GM18526 (cell line): Measurements from ENCODE around the gene FOXC2.

ENCODE experiments used
- POLR2A ChIP-seq: IDR thresholded peaks from 3 replicates; pipeline ENCODE4 v1.6.1; 2011; ENCODE audit not compliant: insufficient read length; ENCODE audit errors: extremely low read depth

FOXC2 gene

DNA sequence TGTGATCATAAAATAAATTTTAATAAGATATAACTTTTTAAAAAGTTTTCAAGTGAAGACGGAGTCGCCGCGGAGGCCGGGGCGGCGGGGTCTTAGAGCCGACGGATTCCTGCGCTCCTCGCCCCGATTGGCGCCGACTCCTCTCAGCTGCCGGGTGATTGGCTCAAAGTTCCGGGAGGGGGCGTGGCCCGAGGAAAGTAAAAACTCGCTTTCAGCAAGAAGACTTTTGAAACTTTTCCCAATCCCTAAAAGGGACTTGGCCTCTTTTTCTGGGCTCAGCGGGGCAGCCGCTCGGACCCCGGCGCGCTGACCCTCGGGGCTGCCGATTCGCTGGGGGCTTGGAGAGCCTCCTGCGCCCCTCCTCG lies at the start of gene FOXC2:
FOXC2 (plus strand) TSS at position 229 of the 365 bp plus-strand sequence. CDS start 507 bp downstream, outside the sequence.
- TF ChIP-seq POLR2A, result no peak

DNA sequence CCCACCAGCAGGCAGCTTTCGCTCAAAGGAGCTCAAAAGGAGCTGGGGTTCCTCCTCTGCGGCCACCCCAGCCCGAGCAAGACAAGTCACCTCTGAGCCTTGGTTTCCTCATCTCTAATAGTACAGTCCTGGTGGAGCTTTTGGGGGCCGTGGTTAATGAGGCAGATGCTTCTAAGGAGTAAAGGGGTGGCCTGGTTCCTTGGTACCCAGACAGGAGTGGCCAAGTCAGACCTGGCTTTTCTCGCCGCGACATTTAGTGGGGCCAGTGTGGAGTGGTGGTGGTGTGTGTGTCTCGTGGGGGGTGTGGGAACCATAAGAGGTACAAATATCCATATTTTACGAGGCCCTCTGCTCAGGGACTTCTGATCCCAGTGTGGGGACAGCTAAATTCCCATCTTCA lies 49.6 kb upstream of the FOXC2 start:
- no peak for TF ChIP-seq POLR2A

DNA sequence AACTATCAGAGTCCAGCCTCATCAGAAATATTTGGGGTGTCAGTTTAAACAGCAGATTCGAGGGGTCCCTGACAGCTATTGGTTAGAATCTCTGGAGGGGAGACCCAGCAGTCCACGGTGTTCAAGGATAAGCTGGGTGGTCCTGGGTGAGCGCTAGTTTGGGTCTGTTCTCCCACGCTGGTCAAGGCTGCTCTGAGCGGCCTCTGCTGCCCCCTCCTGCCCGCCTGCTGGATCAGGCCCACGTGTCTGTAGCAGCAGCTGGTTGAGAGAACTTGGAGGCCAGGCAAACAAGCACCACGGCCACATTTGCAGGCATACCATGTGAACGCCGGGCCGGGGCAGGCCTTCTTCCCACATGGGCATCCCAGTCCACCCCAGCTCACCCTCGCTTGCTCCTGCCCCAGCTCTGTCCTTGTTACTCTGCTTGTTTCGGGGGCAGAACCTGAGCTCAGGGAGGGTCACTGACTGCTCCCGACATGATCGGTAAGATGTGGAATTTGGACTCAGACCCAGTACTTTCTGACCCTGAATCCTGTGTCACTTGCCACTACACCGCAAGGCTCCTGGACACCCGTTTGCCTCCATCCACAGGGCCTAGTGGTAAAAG lies 48.9 kb upstream of the FOXC2 start:
- no peak for TF ChIP-seq POLR2A

DNA sequence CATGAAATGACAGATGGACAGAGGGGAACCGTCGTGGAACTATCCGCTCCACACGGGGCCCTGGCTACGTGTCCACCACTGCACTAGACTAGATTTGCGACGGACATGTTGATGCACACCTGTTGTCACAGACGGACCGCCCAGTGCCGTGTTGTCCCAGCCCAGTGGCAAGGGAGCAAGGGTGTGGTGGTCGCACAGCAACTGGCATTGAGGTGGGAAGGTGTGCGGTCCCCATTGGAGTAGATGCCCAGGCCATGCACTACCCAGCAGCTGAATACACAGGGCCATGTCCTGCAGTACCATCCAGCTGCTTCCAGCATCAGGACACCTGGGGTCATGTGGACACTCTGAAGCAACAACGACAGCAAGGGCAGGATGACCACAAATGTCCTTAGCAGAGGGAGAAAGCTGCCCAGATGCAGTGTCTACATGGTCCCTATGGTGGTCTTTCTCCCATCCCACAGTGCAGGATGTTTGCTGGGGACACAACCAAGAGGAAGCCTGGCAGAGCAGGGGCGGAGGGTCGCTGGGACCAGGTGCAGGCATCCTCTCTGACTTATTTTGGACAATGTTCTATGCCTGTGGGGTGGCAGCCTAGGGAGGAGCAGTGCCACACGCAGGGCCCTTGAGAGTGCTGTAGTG lies 47.5 kb upstream of the FOXC2 start:
- no peak for TF ChIP-seq POLR2A

DNA sequence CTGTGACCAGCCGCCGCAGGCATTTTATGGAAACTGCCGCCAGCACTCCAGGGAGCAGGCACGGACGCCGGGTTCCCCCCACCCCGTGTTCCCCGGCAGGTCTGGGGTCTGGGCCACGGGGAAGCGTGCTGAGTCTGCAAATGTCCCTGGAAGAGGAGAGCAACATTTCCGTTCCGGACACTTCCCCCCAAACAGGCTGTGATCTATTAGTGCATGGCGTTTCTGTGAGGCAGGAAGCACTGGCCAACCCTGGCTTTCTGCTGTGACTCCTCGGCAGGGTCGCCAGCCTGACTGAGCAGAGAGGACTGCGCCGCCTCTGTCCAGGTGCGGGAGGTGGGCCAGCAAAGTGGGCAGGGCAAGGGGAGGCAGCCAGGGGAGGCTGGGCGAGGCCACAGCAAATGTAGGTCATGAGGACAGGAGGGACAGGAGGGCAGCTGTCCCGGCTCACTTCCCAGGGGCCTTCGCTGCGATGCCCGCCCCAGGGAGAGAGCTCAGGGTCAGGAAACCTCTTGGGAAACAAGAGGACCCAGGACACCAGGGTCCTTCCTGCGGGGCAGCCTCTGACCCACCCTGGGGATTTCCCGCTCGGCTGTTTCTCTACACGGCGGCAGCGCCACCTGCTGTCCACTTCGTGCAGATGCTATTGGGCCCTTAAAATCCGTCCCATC lies 46.8 kb upstream of the FOXC2 start:
- TF ChIP-seq POLR2A, result no peak

DNA sequence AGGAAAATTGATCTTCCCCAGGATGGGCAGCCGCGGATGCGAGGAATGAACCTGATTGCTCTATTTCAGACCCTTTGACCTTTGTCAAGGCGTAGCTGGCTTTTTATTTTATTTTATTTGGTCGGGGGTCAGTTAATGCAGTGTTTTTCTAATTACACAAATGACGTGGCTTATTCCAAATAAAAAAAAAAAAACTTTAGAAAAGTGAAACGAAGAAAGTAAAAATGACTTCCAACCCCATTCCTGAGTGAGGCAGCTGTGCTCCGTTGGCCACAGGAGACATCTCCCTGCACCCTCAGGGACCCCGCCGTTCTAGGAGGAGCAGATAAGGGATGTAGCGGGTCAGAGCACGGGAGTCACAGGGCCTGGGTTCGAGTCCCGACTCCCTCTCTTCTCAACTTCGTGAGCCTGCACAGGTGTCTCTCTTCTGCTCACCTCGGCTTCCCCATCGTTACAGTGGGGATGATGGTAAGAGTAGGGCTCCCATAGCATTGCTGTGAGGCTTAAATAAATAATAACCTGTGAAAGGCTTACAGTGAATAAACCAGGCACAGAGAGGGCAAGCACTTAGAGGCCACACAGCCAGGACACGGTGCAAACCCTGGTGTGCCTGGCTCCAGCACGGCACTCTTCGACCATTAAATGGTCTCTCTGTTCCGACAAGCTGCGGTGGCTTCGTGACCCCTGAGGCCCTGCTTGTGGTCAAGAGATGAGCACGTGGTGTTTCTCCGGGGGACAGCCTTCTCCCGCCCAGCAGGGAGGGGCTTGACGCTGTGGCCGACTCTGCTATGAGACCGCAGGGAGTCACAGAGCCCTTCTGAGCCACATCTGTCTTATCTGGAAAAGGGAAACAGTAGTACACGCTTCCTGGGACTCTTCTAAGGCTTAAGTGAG lies 46.1 kb upstream of the FOXC2 start:
- no peak for TF ChIP-seq POLR2A

DNA sequence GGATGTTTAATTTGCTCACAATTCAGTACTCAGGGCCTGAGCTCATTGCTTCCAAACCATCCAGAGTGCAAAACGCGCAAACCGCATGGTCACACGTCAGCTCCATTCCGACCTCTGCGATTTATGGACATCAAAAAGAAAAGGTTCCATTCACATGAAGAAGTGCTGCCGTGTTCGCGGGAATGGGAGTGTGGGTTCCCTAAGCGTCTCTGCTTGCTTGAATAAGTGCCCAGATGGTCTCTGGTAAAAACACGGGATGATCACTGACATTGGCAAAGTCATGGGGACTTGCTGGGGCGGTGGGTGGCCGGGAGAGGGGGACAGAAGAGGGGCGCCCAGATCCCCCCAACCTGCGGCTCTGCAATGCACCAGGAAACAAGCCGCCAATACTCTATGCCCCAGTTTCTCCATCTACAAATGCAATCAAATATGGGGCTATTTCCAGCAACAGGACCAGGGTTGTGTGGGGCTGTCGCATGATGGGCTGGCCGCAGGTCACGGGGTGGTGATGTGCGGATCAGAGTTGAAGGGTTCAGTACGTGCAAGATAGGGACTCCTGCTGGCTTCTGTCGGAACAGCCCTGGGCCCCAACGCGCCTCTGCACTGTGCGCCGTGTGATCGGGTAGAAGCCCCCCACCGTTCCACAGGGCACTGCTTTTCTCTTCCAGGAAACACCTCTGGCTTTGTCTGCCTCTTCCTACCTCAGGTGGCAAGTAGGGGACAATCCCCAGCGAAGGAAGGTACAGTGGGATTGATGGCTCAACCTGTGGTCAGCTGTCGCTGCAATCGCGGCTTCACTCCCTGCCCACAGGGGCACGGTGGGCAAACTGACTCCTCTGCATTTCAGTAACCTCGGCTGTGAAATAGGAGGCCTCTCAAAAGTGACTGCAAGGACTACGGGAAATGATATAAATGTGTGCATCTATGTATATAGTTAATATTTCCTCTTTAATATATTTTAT lies 45.1 kb upstream of the FOXC2 start:
- no peak for TF ChIP-seq POLR2A

- TF ChIP-seq POLR2A, result no peak
These were observed 44.0 kb upstream of the FOXC2 start for GRCh38 chr16:86522634-86523033.

DNA sequence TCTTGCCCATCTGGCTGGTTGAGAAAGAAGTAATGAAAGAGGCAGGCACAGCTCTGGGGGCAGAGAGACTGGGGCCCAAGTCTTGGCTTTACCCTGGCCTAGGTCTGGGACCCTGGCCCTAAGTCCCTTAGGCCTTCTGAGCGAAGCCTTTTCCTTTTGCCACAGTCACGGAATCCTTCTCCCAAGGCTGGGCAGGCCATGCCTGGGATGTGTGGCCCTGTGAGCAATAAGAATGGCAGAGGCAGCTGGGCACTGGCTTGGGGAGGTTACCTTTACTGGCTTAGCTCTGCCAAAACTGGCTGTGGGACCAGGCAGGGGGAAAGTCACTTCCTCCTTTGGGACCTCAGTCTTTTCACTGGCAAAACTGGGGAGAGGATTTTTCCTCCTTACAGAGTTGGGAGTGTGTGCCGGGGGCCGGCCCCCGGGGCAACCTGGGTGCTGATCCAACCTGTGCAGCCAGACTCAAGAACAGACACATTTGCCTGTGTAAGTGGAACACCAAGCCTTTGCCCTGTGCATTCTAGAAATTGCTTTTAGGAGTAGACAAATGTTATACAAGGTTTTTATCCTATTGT lies 43.4 kb upstream of the FOXC2 start:
- no peak for TF ChIP-seq POLR2A

GRCh38 chr16:86524029-86524428 lies 42.6 kb upstream of the FOXC2 start:
- no peak for TF ChIP-seq POLR2A

- TF ChIP-seq POLR2A, result no peak
These were observed 40.9 kb upstream of the FOXC2 start for GRCh38 chr16:86525696-86526095.

DNA sequence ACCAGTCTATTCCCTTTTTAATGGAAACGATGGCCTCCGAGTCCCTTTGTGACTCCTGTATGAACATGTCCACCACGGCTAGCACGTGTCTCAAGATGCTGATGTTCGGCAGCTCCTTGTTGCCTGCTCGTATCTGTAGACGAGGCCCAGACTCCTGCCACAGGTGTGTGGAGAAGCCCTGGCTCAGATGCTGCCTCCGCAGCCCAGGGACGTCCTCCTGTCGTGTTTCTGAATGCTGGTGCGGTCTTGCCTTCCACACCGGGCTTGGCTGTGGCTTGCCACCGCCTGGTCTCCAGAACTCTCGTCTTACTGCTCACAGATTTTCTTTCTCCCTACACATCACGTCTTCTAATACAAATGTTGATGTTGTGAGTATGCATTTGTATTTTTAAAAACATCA lies 39.3 kb upstream of the FOXC2 start:
- TF ChIP-seq POLR2A, result no peak

GRCh38 chr16:86528061-86528929 lies 38.3 kb upstream of the FOXC2 start:
- TF ChIP-seq POLR2A, result no peak
